ENCODE results near the gene STK24.
"Not testable (repeated sequence)": the region's sequence is repeated elsewhere in the genome, so short reads cannot be mapped to it uniquely, and the experiment has no call there.

Gene STK24

GRCh38 chr13:98576963-98577835 is at the start of gene STK24:
TSS of gene STK24 (minus strand) at chr13:98577107. CDS start at chr13:98576786, 321 bp downstream.
- Mint-ChIP-seq H3K27ac (peak within 1 kb of the TSS; percentile 96), H3K27me3 (no peaks in the 10 kb centered on the region), H3K4me1 (peaks cover 24 to 38% of the 10 kb centered on the region in 2 donors), H3K9me3 (no peaks in the 10 kb centered on the region), H3K36me3 (peaks cover 5 to 17% of the 10 kb centered on the region in 2 donors), H3K4me3 (peak within 1 kb of the TSS; percentile 91 to 92)
- peak; percentile 59 for DNase-seq
- ATAC-seq (replicated peaks): peak; percentile 75 to 80

GRCh38 chr13:98626298-98626935 is 49.5 kb upstream of the STK24 start:
- peaks cover 4 to 5% of the 10 kb centered on the region in 2 donors for H3K4me1 Mint-ChIP-seq
- ATAC-seq (replicated peaks) (no peak), DNase-seq (no peak)
- peaks cover 6 to 11% of the 10 kb centered on the region in 2 donors for H3K27me3 Mint-ChIP-seq
- no peak overlapping the region for H3K4me3 Mint-ChIP-seq
- no peak overlapping the region for H3K27ac Mint-ChIP-seq
- no peaks in the 10 kb centered on the region for H3K9me3 Mint-ChIP-seq
- H3K36me3 Mint-ChIP-seq: no peaks in the 10 kb centered on the region

- H3K9me3 Mint-ChIP-seq; ATAC-seq (replicated peaks); H3K36me3 Mint-ChIP-seq; H3K4me1 Mint-ChIP-seq; DNase-seq; H3K4me3 Mint-ChIP-seq; H3K27ac Mint-ChIP-seq: not testable (repeated sequence)
- peaks cover 0 to 14% of the 10 kb centered on the region in 2 donors for H3K27me3 Mint-ChIP-seq
Observed at GRCh38 chr13:98624589-98624988, 47.7 kb upstream of the STK24 start.

GRCh38 chr13:98622931-98623331 is 46.0 kb upstream of the STK24 start:
- peak in 1 of 2 donors; percentile 56 for ATAC-seq (replicated peaks)
- Mint-ChIP-seq H3K9me3 (no peaks in the 10 kb centered on the region), H3K4me3 (no peak overlapping the region)

GRCh38 chr13:98619556-98619955 is 42.6 kb upstream of the STK24 start:
- Mint-ChIP-seq H3K27ac (no peak overlapping the region), H3K27me3 (peaks cover 0 to 12% of the 10 kb centered on the region in 2 donors), H3K36me3 (no peaks in the 10 kb centered on the region), H3K4me3 (no peak overlapping the region), H3K4me1 (peaks cover 3 to 4% of the 10 kb centered on the region in 2 donors), H3K9me3 (no peaks in the 10 kb centered on the region)
- ATAC-seq (replicated peaks): no peak
- DNase-seq: no peak

More at GRCh38 chr13:98622931-98623331, 46.0 kb upstream of the STK24 start:
- Mint-ChIP-seq H3K27me3 (peaks cover 0 to 14% of the 10 kb centered on the region in 2 donors), H3K36me3 (no peaks in the 10 kb centered on the region), H3K27ac (no peak overlapping the region), H3K4me1 (peaks cover 4 to 5% of the 10 kb centered on the region in 2 donors)
- peak; percentile 0 for DNase-seq

GRCh38 chr13:98615595-98615994 is 38.7 kb upstream of the STK24 start:
- H3K27ac Mint-ChIP-seq; DNase-seq; H3K36me3 Mint-ChIP-seq; H3K9me3 Mint-ChIP-seq; H3K4me3 Mint-ChIP-seq; ATAC-seq (replicated peaks); H3K4me1 Mint-ChIP-seq: not testable (repeated sequence)
- H3K27me3 Mint-ChIP-seq: peaks cover 0 to 14% of the 10 kb centered on the region in 2 donors

GRCh38 chr13:98613591-98613990 is 36.7 kb upstream of the STK24 start:
- no peak for DNase-seq
- Mint-ChIP-seq H3K4me1 (peaks cover 5 to 10% of the 10 kb centered on the region in 2 donors), H3K36me3 (no peaks in the 10 kb centered on the region), H3K9me3 (no peaks in the 10 kb centered on the region), H3K27me3 (peaks cover 0 to 14% of the 10 kb centered on the region in 2 donors), H3K27ac (no peak overlapping the region), H3K4me3 (no peak overlapping the region)
- no peak for ATAC-seq (replicated peaks)

- peak in 1 of 2 donors; percentile 20 for ATAC-seq (replicated peaks)
- no peak overlapping the region for H3K27ac Mint-ChIP-seq
Observed at GRCh38 chr13:98609756-98610155, 32.8 kb upstream of the STK24 start.

GRCh38 chr13:98606296-98606695 is 29.4 kb upstream of the STK24 start:
- no peak for DNase-seq
- no peak overlapping the region for H3K27ac Mint-ChIP-seq
- H3K4me1 Mint-ChIP-seq: peaks cover 5 to 10% of the 10 kb centered on the region in 2 donors
- peaks cover 0 to 4% of the 10 kb centered on the region in 2 donors for H3K27me3 Mint-ChIP-seq
- no peak overlapping the region for H3K4me3 Mint-ChIP-seq
- no peaks in the 10 kb centered on the region for H3K36me3 Mint-ChIP-seq
- H3K9me3 Mint-ChIP-seq: no peaks in the 10 kb centered on the region
- ATAC-seq (replicated peaks): no peak

More at GRCh38 chr13:98609756-98610155, 32.8 kb upstream of the STK24 start:
- Mint-ChIP-seq H3K4me1 (peaks cover 5 to 10% of the 10 kb centered on the region in 2 donors), H3K9me3 (no peaks in the 10 kb centered on the region), H3K4me3 (no peak overlapping the region), H3K36me3 (no peaks in the 10 kb centered on the region), H3K27me3 (peaks cover 0 to 8% of the 10 kb centered on the region in 2 donors)
- no peak for DNase-seq

- no peak overlapping the region for H3K27ac Mint-ChIP-seq
- H3K36me3 Mint-ChIP-seq: peaks cover 1 to 4% of the 10 kb centered on the region in 2 donors
- H3K27me3 Mint-ChIP-seq: peaks cover 0 to 4% of the 10 kb centered on the region in 2 donors
- ATAC-seq (replicated peaks) (no peak), DNase-seq (no peak)
- no peak overlapping the region for H3K4me3 Mint-ChIP-seq
- H3K9me3 Mint-ChIP-seq: peaks cover 5 to 10% of the 10 kb centered on the region in 2 donors
- peaks cover 18 to 25% of the 10 kb centered on the region in 2 donors for H3K4me1 Mint-ChIP-seq
Observed at GRCh38 chr13:98599502-98600328, 22.8 kb upstream of the STK24 start.

GRCh38 chr13:98598043-98598442 is 21.1 kb upstream of the STK24 start:
- ATAC-seq (replicated peaks) (no peak), DNase-seq (no peak)
- Mint-ChIP-seq H3K4me3 (peak overlapping the region in 1 of 2 donors; percentile 11), H3K4me1 (peaks cover 18 to 30% of the 10 kb centered on the region in 2 donors), H3K36me3 (peaks cover 1 to 4% of the 10 kb centered on the region in 2 donors), H3K9me3 (peaks cover 5 to 10% of the 10 kb centered on the region in 2 donors), H3K27me3 (no peaks in the 10 kb centered on the region), H3K27ac (peak overlapping the region; percentile 33)

GRCh38 chr13:98595134-98595533 is 18.2 kb upstream of the STK24 start:
- DNase-seq (no peak), ATAC-seq (replicated peaks) (no peak)
- H3K4me3 Mint-ChIP-seq: no peak overlapping the region
- no peak overlapping the region for H3K27ac Mint-ChIP-seq
- peaks cover 1 to 4% of the 10 kb centered on the region in 2 donors for H3K36me3 Mint-ChIP-seq
- no peaks in the 10 kb centered on the region for H3K27me3 Mint-ChIP-seq
- peaks cover 8 to 10% of the 10 kb centered on the region in 2 donors for H3K9me3 Mint-ChIP-seq
- peaks cover 18 to 30% of the 10 kb centered on the region in 2 donors for H3K4me1 Mint-ChIP-seq

GRCh38 chr13:98592362-98592732 is 15.4 kb upstream of the STK24 start:
- DNase-seq (no peak), ATAC-seq (replicated peaks) (no peak)
- Mint-ChIP-seq H3K9me3 (peaks cover 6 to 7% of the 10 kb centered on the region in 2 donors), H3K4me3 (no peak overlapping the region), H3K4me1 (peaks cover 15 to 24% of the 10 kb centered on the region in 2 donors), H3K36me3 (peaks cover 1 to 4% of the 10 kb centered on the region in 2 donors), H3K27me3 (no peaks in the 10 kb centered on the region), H3K27ac (no peak overlapping the region)
